Measurements from ENCODE around the gene INSL3.

- no peak for TF ChIP-seq CTCF (IDR thresholded peaks at IDR 0.05)
- TF ChIP-seq EP300 (IDR thresholded peaks at IDR 0.05), result no peak
- TF ChIP-seq POLR2A (IDR thresholded peaks at IDR 0.05), result no peak
Measured at GRCh38 chr19:17772172-17772571, 49.1 kb downstream of the INSL3 start.

Data from tibial nerve (tissue), 4 donors.